ENCODE measurements around the gene PALM.
"Not testable (repeated sequence)": the region's sequence is repeated elsewhere in the genome, so short reads cannot be mapped to it uniquely, and the experiment has no call there.

The PALM gene

GRCh38 chr19:709196-709964, 645 bp downstream of the PALM start:
- DNase-seq (ENCODE audit: low read depth) = no peak

- no peak for DNase-seq (ENCODE audit: low read depth)
Observed at GRCh38 chr19:709965-710571, 1.3 kb downstream of the PALM start.

- no peak for DNase-seq (ENCODE audit: low read depth)
Observed at GRCh38 chr19:710767-711166, 2.0 kb downstream of the PALM start.

- no peak for DNase-seq (ENCODE audit: low read depth)
Observed at GRCh38 chr19:711254-711653, 2.5 kb downstream of the PALM start.

DNA sequence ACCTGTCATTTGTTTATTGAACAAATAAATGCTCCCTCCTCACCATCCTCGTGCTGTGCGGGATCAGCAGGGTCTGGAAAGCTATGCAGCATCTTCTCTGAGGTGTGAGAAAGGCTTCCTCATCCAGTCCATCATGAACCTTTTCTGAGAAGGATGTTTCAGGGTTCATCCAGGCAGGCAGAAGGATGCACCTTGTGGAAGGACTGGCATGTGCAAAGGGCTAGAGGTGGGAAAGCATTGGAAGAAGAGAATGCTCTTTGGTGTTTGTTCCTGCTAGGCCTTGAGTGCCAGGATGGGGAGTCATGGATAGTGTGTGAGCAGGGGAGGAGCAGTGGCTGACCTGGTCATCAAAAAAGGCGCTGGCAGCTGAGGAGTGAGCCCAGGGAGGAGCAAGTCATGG, 6.6 kb downstream of the PALM start:
- no peak for DNase-seq (ENCODE audit: low read depth)

GRCh38 chr19:718251-718951, 9.7 kb downstream of the PALM start:
- no peak for DNase-seq (ENCODE audit: low read depth)

DNA sequence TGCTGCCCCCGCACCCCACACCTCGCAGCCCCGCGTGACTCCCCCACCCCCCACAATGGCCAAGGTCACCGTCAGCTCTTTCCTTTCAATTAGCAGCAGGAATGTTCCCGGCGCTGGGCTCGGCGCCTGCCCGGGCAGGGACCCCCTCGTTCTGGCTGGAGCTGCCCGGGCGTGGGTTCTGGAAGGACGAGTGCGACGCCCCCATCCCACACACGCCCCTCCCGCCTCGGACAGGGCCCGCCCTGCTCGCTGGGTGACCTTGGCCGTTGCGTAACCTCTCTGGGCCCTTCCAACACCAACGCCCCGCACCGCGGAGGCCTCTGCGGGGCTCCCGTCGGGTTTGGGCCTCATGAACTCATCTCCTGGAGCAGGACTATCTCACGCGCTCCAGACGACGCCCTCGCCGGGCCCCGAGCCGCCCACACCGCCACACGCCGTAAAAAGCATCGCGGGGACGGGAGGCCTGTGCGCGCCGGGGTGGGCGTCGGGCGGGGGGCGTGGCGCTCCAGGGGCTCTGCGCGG, 10.3 kb downstream of the PALM start:
- no peak for DNase-seq (ENCODE audit: low read depth)

DNA sequence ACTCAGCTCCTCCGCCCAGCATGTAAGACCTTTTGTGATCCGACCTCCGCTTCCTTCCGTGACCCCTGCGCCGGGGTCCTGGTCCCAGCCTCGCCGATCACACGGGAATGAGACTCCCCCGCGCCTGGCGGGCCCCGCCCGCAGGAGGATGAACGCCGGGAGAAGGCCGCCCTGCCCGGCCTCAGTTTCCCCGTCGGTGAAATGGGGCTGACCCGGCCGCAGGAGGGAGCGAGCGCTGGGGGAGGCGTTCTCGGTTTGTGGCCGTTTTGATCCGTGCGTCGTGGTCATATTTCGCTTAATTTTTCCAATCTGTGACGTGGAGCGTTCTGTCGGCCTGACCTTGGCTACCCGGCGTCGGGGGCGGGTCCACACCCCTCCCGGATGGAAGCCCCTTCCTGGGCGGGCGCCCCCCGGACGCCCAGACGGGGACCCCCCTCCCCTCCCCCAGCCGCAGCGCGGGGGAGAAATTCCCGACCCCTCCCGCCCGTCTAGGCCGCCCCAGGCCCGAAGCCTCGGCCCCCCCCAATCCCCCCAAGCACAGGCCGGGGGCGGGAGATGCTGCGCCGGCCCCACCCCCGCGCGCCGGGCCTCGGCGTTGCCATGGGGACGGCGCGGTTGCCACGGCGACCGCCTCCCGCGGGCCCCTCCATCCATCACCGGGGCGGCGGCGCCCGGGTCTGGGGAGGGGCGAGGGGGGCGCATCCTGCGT, 11.1 kb downstream of the PALM start:
- no peak for DNase-seq (ENCODE audit: low read depth)

GRCh38 chr19:720345-721160, 11.8 kb downstream of the PALM start:
- no peak for DNase-seq (ENCODE audit: low read depth)

DNA sequence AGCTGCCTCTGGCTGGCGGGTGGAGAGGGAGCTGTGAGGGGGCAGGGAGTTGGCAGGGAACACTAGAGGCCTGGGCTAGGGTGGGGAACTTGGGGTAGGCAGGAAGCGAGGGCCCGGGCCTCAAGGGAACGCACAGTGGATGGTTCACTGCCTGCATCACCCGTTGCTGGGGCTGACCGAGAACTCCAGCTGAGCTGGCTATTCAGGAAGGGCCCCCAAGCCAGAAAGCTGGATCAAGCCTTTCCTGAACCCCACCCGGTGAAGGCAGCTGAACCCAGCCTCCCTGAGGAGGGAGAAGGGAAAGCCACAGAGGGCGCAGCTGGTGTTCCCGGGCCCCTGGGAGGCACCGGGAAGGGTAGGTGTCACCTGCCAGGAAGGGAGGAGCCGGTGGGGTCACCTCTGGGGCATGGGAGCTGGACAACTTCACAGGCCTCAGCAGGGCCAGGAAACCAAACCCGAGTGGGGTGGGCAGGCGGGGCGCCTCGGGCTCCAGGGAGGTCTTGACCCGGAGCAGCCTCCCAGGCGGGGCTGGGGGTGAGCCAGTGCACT, 13.9 kb downstream of the PALM start:
- DNase-seq (ENCODE audit: low read depth) = no peak

DNA sequence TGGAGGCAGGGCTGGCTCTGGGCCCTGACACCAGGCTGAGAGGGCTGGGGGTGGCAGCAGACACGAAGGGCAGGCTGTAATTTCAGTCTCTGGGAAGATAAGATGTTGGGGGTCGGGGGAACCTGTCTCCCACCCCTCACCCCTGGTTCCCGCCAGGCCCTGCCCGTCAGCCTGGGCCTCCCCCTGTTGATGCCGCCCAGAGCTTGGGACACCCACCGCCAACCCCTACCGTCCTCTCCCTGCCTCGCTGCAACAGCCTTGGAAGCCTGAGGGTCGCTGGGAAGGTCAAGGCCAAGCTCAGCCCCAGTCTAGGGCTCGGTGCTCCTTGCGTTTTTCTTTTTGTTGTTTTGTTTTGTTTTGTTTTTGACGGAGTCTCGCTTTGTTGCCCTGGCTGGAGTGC, 14.5 kb downstream of the PALM start:
- DNase-seq (ENCODE audit: low read depth) = no peak

DNA sequence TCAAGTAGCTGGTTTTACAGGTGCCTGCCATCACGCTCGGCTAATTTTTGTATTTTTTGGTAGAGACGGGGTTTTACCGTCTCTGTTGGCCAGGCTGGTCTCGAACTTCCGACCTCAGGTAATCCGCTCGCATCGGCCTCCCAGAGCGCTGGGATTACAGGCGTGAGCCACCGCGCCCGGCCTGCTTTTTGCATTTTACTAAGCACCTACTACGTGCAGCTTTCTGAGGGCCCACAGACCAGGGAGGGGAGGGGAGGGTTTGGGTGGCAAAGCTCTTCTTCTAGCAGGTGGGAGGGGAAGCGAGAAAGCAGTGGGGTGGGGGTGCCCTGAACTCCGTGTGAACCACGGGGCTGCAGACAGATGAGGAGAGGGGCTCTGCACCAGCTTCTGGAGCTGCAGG, 15.0 kb downstream of the PALM start:
- no peak for DNase-seq (ENCODE audit: low read depth)

- DNase-seq (ENCODE audit: low read depth) = no peak
Observed at GRCh38 chr19:725461-726089, 16.8 kb downstream of the PALM start.

DNA sequence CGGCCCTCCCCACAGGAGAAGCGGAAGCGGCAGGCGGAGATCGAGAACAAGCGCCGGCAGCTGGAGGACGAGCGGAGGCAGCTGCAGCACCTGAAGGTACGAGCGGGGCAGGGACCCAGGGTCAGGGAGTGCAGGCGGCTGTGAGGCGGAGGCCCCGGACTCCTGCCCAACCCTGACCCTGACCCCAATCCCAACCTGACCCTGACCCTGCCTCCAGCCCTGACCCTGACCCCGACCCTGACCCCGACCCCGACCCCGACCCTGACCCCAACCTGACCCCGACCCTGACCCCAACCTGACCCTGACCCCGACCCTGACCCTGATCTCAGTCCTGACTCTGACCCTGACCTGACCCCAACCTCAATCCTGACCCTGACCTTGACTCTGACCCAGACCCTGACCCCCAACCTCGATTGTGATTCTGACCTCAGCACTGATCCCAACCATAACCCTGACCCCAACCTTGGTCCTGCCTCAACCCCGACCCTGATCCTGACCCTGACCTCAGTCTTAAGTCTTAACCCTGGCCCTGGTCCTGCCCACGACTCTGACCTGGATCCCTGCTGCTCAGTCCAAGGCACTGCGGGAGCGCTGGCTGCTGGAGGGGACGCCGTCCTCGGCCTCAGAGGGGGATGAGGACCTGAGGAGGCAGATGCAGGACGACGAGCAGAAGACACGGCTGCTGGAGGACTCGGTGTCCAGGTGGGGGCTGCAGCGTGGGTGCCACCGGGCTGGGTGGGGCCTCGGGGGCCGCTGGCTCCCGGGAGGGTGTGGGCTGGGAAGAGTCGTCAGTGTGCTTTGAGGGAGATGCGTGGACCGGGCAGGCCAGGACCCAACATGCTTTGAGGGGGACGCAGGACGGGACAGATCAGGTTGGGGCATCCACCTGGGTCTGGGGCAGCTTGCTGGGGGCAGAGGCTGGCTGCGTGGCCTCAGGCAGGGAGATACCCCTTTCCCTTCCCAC, 18.5 kb downstream of the PALM start:
- no peak for DNase-seq (ENCODE audit: low read depth)

- DNase-seq (ENCODE audit: low read depth) = no peak
Observed at GRCh38 chr19:728011-728410, 19.3 kb downstream of the PALM start.

DNA sequence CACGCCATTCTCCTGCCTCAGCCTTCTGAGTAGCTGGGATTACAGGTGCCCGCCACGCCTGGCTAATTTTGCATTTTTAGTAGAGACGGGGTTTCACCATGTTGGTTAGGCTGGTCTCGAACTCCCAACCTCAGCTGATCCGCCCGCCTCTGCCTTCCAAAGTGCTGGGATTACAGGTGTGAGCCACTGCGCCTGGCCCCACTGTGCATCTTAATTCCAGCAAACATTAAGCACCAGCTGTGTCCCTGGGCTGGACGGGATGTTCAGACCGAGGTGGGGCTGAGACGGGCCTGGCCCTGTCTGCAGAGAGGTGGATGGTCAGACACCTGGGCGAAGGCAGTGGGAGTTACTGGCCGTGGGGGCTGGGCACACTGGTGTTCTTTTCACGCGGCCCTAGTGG, 20.8 kb downstream of the PALM start:
- DNase-seq (ENCODE audit: low read depth) = not testable (repeated sequence)

- no peak for DNase-seq (ENCODE audit: low read depth)
Observed at GRCh38 chr19:729965-730668, 21.4 kb downstream of the PALM start.

DNA sequence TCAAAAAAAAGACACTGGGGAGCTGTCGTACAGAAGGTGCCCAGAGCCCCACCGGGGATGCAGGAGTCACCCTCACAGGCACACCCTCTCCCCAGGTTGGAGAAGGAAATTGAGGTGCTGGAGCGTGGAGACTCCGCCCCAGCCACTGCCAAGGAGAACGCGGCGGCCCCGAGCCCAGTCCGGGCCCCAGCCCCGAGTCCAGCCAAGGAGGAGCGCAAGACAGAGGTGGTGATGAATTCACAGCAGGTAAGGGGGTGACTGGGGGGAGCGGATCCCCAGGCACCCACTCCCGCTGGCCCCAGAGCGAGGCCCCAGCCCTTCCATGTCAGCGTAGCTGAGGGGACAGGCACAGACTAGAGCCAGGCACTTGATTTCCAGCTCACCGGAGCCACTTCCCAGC, 22.3 kb downstream of the PALM start:
- DNase-seq (ENCODE audit: low read depth) = no peak
